ENCODE results near the gene KNTC1. TPM values are rescaled to one million over a fixed set of nuclear protein-coding genes. Genes with fewer than 3 reads are reported as not detected.
A peak's percentile ranks its signal among the peaks of the same experiment; 100 is the strongest.
"Not testable (repeated sequence)": the region's sequence is repeated elsewhere in the genome, so short reads cannot be mapped to it uniquely, and the experiment has no call there.

The KNTC1 gene
- total RNA-seq, 1 donor: 12.3 TPM

- Histone ChIP-seq H3K27ac (ENCODE audit: low read depth, low read length) (no peak overlapping the region), H3K4me3 (ENCODE audit: insufficient read depth, low read length) (no peak overlapping the region), H4K20me1 (ENCODE audit: insufficient read depth, low read length) (peaks cover 39% of the 10 kb centered on the region), H3K4me2 (ENCODE audit: insufficient read depth, low read length) (no peak overlapping the region), H3K27me3 (ENCODE audit: insufficient read depth, low read length) (no peaks in the 10 kb centered on the region), H3K36me3 (ENCODE audit: insufficient read depth, low read length) (peaks cover 90% of the 10 kb centered on the region), H3K9me3 (ENCODE audit: low read depth, low read length) (no peaks in the 10 kb centered on the region), H2AFZ (ENCODE audit: low read length) (no peak overlapping the region), H3K4me1 (ENCODE audit: insufficient read depth, low read length) (no peaks in the 10 kb centered on the region), H3K79me2 (ENCODE audit: insufficient read depth, low read length) (peaks cover 40% of the 10 kb centered on the region)
- DNase-seq (ENCODE audit: insufficient read length, low spot score, missing footprints): no peak
- TF ChIP-seq, protein P1, sequence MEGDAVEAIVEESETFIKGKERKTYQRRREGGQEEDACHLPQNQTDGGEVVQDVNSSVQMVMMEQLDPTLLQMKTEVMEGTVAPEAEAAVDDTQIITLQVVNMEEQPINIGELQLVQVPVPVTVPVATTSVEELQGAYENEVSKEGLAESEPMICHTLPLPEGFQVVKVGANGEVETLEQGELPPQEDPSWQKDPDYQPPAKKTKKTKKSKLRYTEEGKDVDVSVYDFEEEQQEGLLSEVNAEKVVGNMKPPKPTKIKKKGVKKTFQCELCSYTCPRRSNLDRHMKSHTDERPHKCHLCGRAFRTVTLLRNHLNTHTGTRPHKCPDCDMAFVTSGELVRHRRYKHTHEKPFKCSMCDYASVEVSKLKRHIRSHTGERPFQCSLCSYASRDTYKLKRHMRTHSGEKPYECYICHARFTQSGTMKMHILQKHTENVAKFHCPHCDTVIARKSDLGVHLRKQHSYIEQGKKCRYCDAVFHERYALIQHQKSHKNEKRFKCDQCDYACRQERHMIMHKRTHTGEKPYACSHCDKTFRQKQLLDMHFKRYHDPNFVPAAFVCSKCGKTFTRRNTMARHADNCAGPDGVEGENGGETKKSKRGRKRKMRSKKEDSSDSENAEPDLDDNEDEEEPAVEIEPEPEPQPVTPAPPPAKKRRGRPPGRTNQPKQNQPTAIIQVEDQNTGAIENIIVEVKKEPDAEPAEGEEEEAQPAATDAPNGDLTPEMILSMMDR (IDR thresholded peaks at IDR 0.05; ENCODE audit: extremely low read depth, low read depth, low read length): no peak
Measured at GRCh38 chr12:122506393-122506938, 20.6 kb upstream of the KNTC1 start.

DNA sequence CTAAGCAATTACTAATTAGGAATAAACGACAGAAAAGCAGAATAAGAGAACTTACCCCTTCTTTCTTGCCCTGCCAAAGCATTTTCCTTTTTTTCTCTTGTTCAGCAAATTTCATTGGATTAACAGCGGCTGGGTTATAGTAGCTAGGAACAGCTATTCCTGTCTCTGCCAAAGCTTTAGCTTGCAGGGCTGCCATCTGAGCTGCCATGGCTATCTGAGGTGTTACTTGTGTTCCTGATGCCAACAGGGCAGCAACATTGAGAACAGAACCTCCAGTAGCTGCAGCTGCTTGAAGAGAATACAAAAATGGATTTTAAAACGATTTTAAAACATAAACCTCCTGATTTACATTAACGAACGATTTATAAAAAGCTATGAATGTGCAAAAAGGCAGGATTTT lies 18.9 kb upstream of the KNTC1 start:
- H3K36me3 ChIP-seq (ENCODE audit: insufficient read depth, low read length): peaks cover 98% of the 10 kb centered on the region
- peaks cover 49% of the 10 kb centered on the region for H4K20me1 ChIP-seq (ENCODE audit: insufficient read depth, low read length)
- H3K9me3 ChIP-seq (ENCODE audit: low read depth, low read length): no peaks in the 10 kb centered on the region
- H3K4me2 ChIP-seq (ENCODE audit: insufficient read depth, low read length): no peak overlapping the region
- no peak overlapping the region for H3K27ac ChIP-seq (ENCODE audit: low read depth, low read length)
- H3K79me2 ChIP-seq (ENCODE audit: insufficient read depth, low read length): peaks cover 54% of the 10 kb centered on the region
- no peak overlapping the region for H3K4me3 ChIP-seq (ENCODE audit: insufficient read depth, low read length)
- no peaks in the 10 kb centered on the region for H3K27me3 ChIP-seq (ENCODE audit: insufficient read depth, low read length)
- TF ChIP-seq, protein P1 (IDR thresholded peaks at IDR 0.05; ENCODE audit: extremely low read depth, low read depth, low read length): no peak
- H2AFZ ChIP-seq (ENCODE audit: low read length): no peak overlapping the region
- H3K4me1 ChIP-seq (ENCODE audit: insufficient read depth, low read length): no peaks in the 10 kb centered on the region
- no peak for DNase-seq (ENCODE audit: insufficient read length, low spot score, missing footprints)

DNA sequence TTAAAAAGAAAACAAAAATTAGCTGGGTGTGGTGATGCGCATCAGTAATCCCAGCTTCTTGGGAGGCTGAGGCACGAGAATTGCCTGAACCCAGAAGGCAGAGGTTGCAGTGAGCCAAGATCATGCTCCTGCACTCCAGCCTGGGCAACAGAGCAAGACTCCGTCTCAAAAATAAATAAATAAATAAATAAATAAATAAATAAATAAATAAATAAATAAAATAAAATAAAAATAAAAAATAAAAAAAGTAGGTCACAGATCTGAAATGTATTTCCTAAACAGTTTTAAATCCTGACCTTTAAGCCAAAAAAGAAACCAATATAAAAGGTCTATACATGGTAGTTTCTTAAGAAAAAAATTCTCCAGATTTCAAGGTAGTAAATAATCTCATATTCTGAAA lies 14.0 kb upstream of the KNTC1 start:
- H2AFZ ChIP-seq (ENCODE audit: low read length); H3K4me3 ChIP-seq (ENCODE audit: insufficient read depth, low read length); H3K27me3 ChIP-seq (ENCODE audit: insufficient read depth, low read length); H3K4me2 ChIP-seq (ENCODE audit: insufficient read depth, low read length); DNase-seq (ENCODE audit: insufficient read length, low spot score, missing footprints); H3K4me1 ChIP-seq (ENCODE audit: insufficient read depth, low read length); H3K27ac ChIP-seq (ENCODE audit: low read depth, low read length); H3K9me3 ChIP-seq (ENCODE audit: low read depth, low read length): not testable (repeated sequence)
- H3K79me2 ChIP-seq (ENCODE audit: insufficient read depth, low read length): peaks cover 86% of the 10 kb centered on the region
- peaks cover 63% of the 10 kb centered on the region for H4K20me1 ChIP-seq (ENCODE audit: insufficient read depth, low read length)
- peaks cover 95% of the 10 kb centered on the region for H3K36me3 ChIP-seq (ENCODE audit: insufficient read depth, low read length)

- no peak for DNase-seq (ENCODE audit: insufficient read length, low spot score, missing footprints)
- H3K9me3 ChIP-seq (ENCODE audit: low read depth, low read length): no peaks in the 10 kb centered on the region
- H3K4me1 ChIP-seq (ENCODE audit: insufficient read depth, low read length): peaks cover 15% of the 10 kb centered on the region
- no peak overlapping the region for H3K4me3 ChIP-seq (ENCODE audit: insufficient read depth, low read length)
- no peaks in the 10 kb centered on the region for H3K27me3 ChIP-seq (ENCODE audit: insufficient read depth, low read length)
- H3K79me2 ChIP-seq (ENCODE audit: insufficient read depth, low read length): peaks cover 81% of the 10 kb centered on the region
- H2AFZ ChIP-seq (ENCODE audit: low read length): no peak overlapping the region
- peaks cover 94% of the 10 kb centered on the region for H3K36me3 ChIP-seq (ENCODE audit: insufficient read depth, low read length)
- peak overlapping the region; percentile 33 for H3K27ac ChIP-seq (ENCODE audit: low read depth, low read length)
- TF ChIP-seq, protein P1 (IDR thresholded peaks at IDR 0.05; ENCODE audit: extremely low read depth, low read depth, low read length): no peak
- H3K4me2 ChIP-seq (ENCODE audit: insufficient read depth, low read length): no peak overlapping the region
- peaks cover 58% of the 10 kb centered on the region for H4K20me1 ChIP-seq (ENCODE audit: insufficient read depth, low read length)
Measured at GRCh38 chr12:122513660-122514059, 13.4 kb upstream of the KNTC1 start.
